ENCODE data around the gene CALY.

The CALY gene

GRCh38 chr10:133358925-133359310 is 22.2 kb upstream of the CALY start:
- TF ChIP-seq CTCF (IDR thresholded peaks at IDR 0.05) (no peak), ZFX (IDR thresholded peaks at IDR 0.05; ENCODE audit: borderline replicate concordance) (no peak)
- peak overlapping the region; percentile 97 for H3K27ac ChIP-seq

GRCh38 chr10:133358162-133358924 is 21.6 kb upstream of the CALY start:
- TF ChIP-seq CTCF (IDR thresholded peaks at IDR 0.05) (no peak), ZFX (IDR thresholded peaks at IDR 0.05; ENCODE audit: borderline replicate concordance) (no peak)
- peak overlapping the region; percentile 97 for H3K27ac ChIP-seq

- peak within 1 kb of the TSS; percentile 97 for H3K27ac ChIP-seq
- TF ChIP-seq ZFX (IDR thresholded peaks at IDR 0.05; ENCODE audit: borderline replicate concordance) (no peak), CTCF (IDR thresholded peaks at IDR 0.05) (no peak)
Observed at GRCh38 chr10:133357285-133358161, 20.8 kb upstream of the CALY start, which contains the start of gene FUOM. FUOM (minus strand) TSS chr10:133358019; CDS start chr10:133358007, 12 bp downstream.

GRCh38 chr10:133356549-133357284 is 20.0 kb upstream of the CALY start:
- peak overlapping the region; percentile 97 for H3K27ac ChIP-seq
- TF ChIP-seq CTCF (IDR thresholded peaks at IDR 0.05) (no peak), ZFX (IDR thresholded peaks at IDR 0.05; ENCODE audit: borderline replicate concordance) (no peak)

GRCh38 chr10:133355991-133356390 is 19.3 kb upstream of the CALY start:
- TF ChIP-seq CTCF (IDR thresholded peaks at IDR 0.05) = no peak
- TF ChIP-seq ZFX (IDR thresholded peaks at IDR 0.05; ENCODE audit: borderline replicate concordance) = no peak
- no peak overlapping the region for H3K27ac ChIP-seq

GRCh38 chr10:133355266-133355665 is 18.6 kb upstream of the CALY start:
- TF ChIP-seq ZFX (IDR thresholded peaks at IDR 0.05; ENCODE audit: borderline replicate concordance) (no peak), CTCF (IDR thresholded peaks at IDR 0.05) (no peak)
- no peak overlapping the region for H3K27ac ChIP-seq

All from 22Rv1 (cell line).